Measurements from ENCODE around the gene ARHGEF17. TPM values are rescaled to one million over a fixed set of nuclear protein-coding genes. Genes with fewer than 3 reads are reported as not detected.

ARHGEF17 gene
- total and polyA plus RNA-seq, 2 of the 8 experiments (the other 6 are each of a cell fraction or from before 2014, with no cell fraction given) = 11.3 to 14.6 TPM

DNA sequence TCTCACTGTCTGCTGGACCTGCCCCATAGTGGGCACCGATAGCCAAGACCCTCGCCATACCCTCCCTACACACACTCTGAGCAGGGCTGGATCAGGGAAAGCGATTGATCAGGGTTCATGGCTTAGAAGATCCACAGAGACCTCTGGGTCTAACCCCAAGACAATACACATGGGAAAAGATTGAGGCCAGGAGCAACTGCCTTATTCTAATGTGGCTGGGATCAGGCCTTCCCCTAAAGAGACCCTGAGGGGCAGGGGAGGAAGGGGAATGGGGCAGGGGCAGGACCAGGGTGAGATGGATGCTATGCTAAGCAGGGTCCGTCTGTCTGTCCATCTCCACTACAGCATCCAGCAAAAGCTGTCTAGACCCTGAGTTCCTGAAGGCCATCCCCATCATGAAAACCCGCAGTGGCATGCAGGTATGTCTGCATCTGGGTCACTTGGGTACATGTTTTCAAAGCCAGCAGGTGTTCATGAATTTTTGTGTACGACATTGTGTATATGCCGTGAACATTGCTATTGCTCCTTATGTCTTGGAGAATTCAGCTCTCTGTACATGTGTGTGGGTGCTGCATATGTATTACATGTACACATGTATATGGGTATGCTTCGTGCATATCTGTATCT, 52.8 kb downstream of the ARHGEF17 start:
- H2BK12ac ChIP-seq (ENCODE audit: low read depth, low read length) = no peak overlapping the region
- no peak overlapping the region for H3K56ac ChIP-seq (replicated peaks; ENCODE audit: insufficient read length, low read depth, low read length)
- H2AK5ac ChIP-seq (ENCODE audit: low read depth, low read length) = no peak overlapping the region
- no peak overlapping the region for H4K8ac ChIP-seq (ENCODE audit: extremely low read depth, insufficient read depth, low read length)
- H2BK20ac ChIP-seq (ENCODE audit: low read length) = no peak overlapping the region
- H3K27me3 ChIP-seq (replicated peaks in 1 of 4; ENCODE audit: control insufficient read depth in 3 of 4, extremely low read depth in 1 of 4, insufficient read depth in 3 of 4, low read length in 3 of 4) = peaks cover 0 to 4% (median 2%) of the 10 kb centered on the region in 4 experiments; a peak in 4 of 7 replicates
- no peak overlapping the region for H3K14ac ChIP-seq (ENCODE audit: insufficient read length)
- no peak overlapping the region for H3K9ac ChIP-seq (replicated peaks in 1 of 4; ENCODE audit: extremely low read depth in 1 of 4, low read depth in 3 of 4, low read length in 3 of 4)
- H3K36me3 ChIP-seq (ENCODE audit: control insufficient read depth in 2 of 4, insufficient read depth in 4 of 4, low read length in 3 of 4) = no peaks in the 10 kb centered on the region
- peaks cover 5% of the 10 kb centered on the region in 2 experiments for H4K20me1 ChIP-seq (replicated peaks in 1 of 2; ENCODE audit: control insufficient read depth in 1 of 2, insufficient read depth in 2 of 2, low read length in 2 of 2)
- H3K27ac ChIP-seq (ENCODE audit: low read depth, low read length) = no peak overlapping the region
- H2BK120ac ChIP-seq (replicated peaks; ENCODE audit: low read depth, low read length) = no peak overlapping the region
- H3K79me2 ChIP-seq (ENCODE audit: control insufficient read depth in 1 of 2, insufficient read depth in 2 of 2, low read length in 2 of 2) = no peaks in the 10 kb centered on the region
- no peak overlapping the region for H3K4ac ChIP-seq (replicated peaks; ENCODE audit: insufficient read length, low read depth, low read length)
- no peak overlapping the region for H4K5ac ChIP-seq (ENCODE audit: insufficient read length, low read depth, low read length)
- H4K91ac ChIP-seq (replicated peaks; ENCODE audit: insufficient read length, low read length) = no peak overlapping the region
- DNase-seq (ENCODE audit: low read depth in 1 of 2, low spot score in 2 of 2) (no peak), FAIRE-seq (no peak)
- H3K23ac ChIP-seq (ENCODE audit: insufficient read length) = no peak overlapping the region
- H3K4me2 ChIP-seq (ENCODE audit: insufficient read depth in 1 of 2, low read depth in 2 of 2, low read length in 2 of 2) = no peak overlapping the region; a peak in 1 of 4 replicates
- no peaks in the 10 kb centered on the region for H3K9me3 ChIP-seq (ENCODE audit: insufficient read depth in 2 of 2, low read depth in 1 of 2, low read length in 1 of 2)
- ChIA-PET CTCF (ENCODE audit: partially characterized antibody) (interaction anchor here (0.7 to 59.1 kb wide), 24 partner anchors 11 to 392 kb away, joined by 3 to 1456 read pairs (median 6); partner anchors contain the start of genes ARHGEF17, FCHSD2 and RELT), POLR2A (ENCODE audit: partially characterized antibody) (interaction anchor here (0.8 to 1.7 kb wide), 3 partner anchors 9 to 52 kb away, joined by 3 to 6 read pairs (median 4); no protein-coding TSS in a partner anchor)
- H3K4me3 ChIP-seq (ENCODE audit: extremely low read depth in 1 of 4, insufficient read depth in 2 of 4, low read depth in 3 of 4, low read length in 4 of 4) = no peak overlapping the region
- H2AFZ ChIP-seq (ENCODE audit: low read length) = no peak overlapping the region
- H2BK5ac ChIP-seq (ENCODE audit: low read depth, low read length) = no peak overlapping the region
- H3K23me2 ChIP-seq (ENCODE audit: low read depth, low read length) = peaks cover 3% of the 10 kb centered on the region; the same call in 1 of the 2 replicates
- no peak overlapping the region for H3K18ac ChIP-seq (ENCODE audit: extremely low read depth, low read length)
- peaks cover 0 to 3% (median under 1%) of the 10 kb centered on the region in 4 experiments; a peak in 3 of 7 replicates for H3K4me1 ChIP-seq (replicated peaks in 1 of 4; ENCODE audit: control insufficient read depth in 3 of 4, insufficient read depth in 4 of 4, low read length in 3 of 4)
- 86% methylated on average over 7 of the region's 8 CpGs; no CpG with 5 or more reads in 1 of the 2 experiments for WGBS, 2 experiments (ENCODE audit: extremely low coverage in 1 of 2, insufficient coverage in 1 of 2, insufficient read length in 1 of 2, insufficient replicate concordance in 2 of 2, low coverage in 1 of 2, low lambda C conversion rate in 2 of 2, missing lambda C conversion rate in 1 of 2)
- no peak overlapping the region for H2BK15ac ChIP-seq (ENCODE audit: low read length)
- no peaks in the 10 kb centered on the region for H3K79me1 ChIP-seq (ENCODE audit: low read depth, low read length)
- TF ChIP-seq POLR2AphosphoS5 (IDR thresholded peaks at IDR 0.05; ENCODE audit: low read depth, low read length) = no peak
- no peak for TF ChIP-seq GABPA (IDR thresholded peaks at IDR 0.05; ENCODE audit: borderline replicate concordance, insufficient read depth, low read length)
- no peak for TF ChIP-seq BCL11A (IDR thresholded peaks at IDR 0.05; ENCODE audit: low read depth in 2 of 2, low read length in 2 of 2)
- no peak for TF ChIP-seq RNF2 (IDR thresholded peaks at IDR 0.05; ENCODE audit: borderline replicate concordance, low read depth, low read length, missing control alignments, poor library complexity, severe bottlenecking)
- no peak for TF ChIP-seq RFX5 (IDR thresholded peaks at IDR 0.05; ENCODE audit: borderline replicate concordance, low read depth, low read length)
- TF ChIP-seq RXRA (IDR thresholded peaks at IDR 0.05; ENCODE audit: insufficient read depth, low read depth, low read length) = no peak
- no peak for TF ChIP-seq CHD1 (IDR thresholded peaks at IDR 0.05; ENCODE audit: low read depth, low read length)
- no peak for TF ChIP-seq SP2 (IDR thresholded peaks at IDR 0.05; ENCODE audit: low read length)
- TF ChIP-seq EP300 (IDR thresholded peaks at IDR 0.05; ENCODE audit: borderline replicate concordance in 1 of 2, low read depth in 2 of 2, low read length in 2 of 2) = no peak
- TF ChIP-seq NANOG (IDR thresholded peaks at IDR 0.05; ENCODE audit: insufficient read depth, low read depth, low read length, poor library complexity, severe bottlenecking) = no peak
- TF ChIP-seq, protein P1, sequence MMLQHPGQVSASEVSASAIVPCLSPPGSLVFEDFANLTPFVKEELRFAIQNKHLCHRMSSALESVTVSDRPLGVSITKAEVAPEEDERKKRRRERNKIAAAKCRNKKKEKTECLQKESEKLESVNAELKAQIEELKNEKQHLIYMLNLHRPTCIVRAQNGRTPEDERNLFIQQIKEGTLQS (IDR thresholded peaks at IDR 0.05; ENCODE audit: insufficient read depth, low read depth, low read length) = no peak

Data from H1 (cell line).